Vagina (tissue), 2 donors: ENCODE results near the gene PRDM10.

Experiments
- POLR2A ChIP-seq, 2 donors: fragments of 450-650 bp; IDR thresholded peaks; one replicate each; pipeline ENCODE4 v1.6.1; 2017; ENCODE audit warnings: antibody characterized with exemption in 2 of 2, mild to moderate bottlenecking in 2 of 2, moderate library complexity in 2 of 2
- POLR2AphosphoS5 ChIP-seq, 2 donors: sonication (generic); formaldehyde crosslinking; IDR thresholded peaks; one replicate each; pipeline ENCODE4 v1.9.0; 2017; ENCODE audit warnings: antibody characterized with exemption in 2 of 2, mild to moderate bottlenecking in 2 of 2, low read depth in 1 of 2; ENCODE audit not compliant: insufficient read depth in 1 of 2
- TF ChIP-seq, protein P1 (sequence below), 3 experiments: fragments of 450-650 bp in 2 of 3; fragments of 200-600 bp in 1 of 3; sonication (generic) in 1 of 3; IDR thresholded peaks; one replicate each; pipeline ENCODE4 v1.5.1; 2017 to 2019; ENCODE audit warnings: antibody characterized with exemption in 3 of 3, mild to moderate bottlenecking in 2 of 3, moderate library complexity in 2 of 3

GRCh38 chr11:129974237-129974636 lies 28.4 kb downstream of the PRDM10 start:
- TF ChIP-seq POLR2A (IDR thresholded peaks at IDR 0.05) (no peak), POLR2AphosphoS5 (IDR thresholded peaks at IDR 0.05; ENCODE audit: insufficient read depth in 1 of 2, low read depth in 1 of 2) (no peak)
- TF ChIP-seq, protein P1, sequence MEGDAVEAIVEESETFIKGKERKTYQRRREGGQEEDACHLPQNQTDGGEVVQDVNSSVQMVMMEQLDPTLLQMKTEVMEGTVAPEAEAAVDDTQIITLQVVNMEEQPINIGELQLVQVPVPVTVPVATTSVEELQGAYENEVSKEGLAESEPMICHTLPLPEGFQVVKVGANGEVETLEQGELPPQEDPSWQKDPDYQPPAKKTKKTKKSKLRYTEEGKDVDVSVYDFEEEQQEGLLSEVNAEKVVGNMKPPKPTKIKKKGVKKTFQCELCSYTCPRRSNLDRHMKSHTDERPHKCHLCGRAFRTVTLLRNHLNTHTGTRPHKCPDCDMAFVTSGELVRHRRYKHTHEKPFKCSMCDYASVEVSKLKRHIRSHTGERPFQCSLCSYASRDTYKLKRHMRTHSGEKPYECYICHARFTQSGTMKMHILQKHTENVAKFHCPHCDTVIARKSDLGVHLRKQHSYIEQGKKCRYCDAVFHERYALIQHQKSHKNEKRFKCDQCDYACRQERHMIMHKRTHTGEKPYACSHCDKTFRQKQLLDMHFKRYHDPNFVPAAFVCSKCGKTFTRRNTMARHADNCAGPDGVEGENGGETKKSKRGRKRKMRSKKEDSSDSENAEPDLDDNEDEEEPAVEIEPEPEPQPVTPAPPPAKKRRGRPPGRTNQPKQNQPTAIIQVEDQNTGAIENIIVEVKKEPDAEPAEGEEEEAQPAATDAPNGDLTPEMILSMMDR (IDR thresholded peaks at IDR 0.05): no peak
